HAP-1 (cell line): ENCODE results near the gene ZBTB46.

Experiments
- DNase-seq, 2 experiments: peaks; one replicate each; pipeline ENCODE4 v3.0.0-alpha.2; 2016 to 2020; ENCODE audit warnings: low spot score in 2 of 2
- H3K27me3 ChIP-seq: fragments of 250-450 bp; sonication (Bioruptor Pico); 2 replicates; pipeline ENCODE4 v1.5.1; 2020; ENCODE audit warnings: low read depth, mild to moderate bottlenecking, moderate library complexity
- H3K36me3 ChIP-seq: fragments of 250-450 bp; sonication (Bioruptor Pico); replicated peaks from 2 replicates; pipeline ENCODE4 v1.5.1; 2020; ENCODE audit warnings: mild to moderate bottlenecking
- H3K4me1 ChIP-seq: fragments of 250-450 bp; sonication (Bioruptor Pico); 2 replicates; pipeline ENCODE4 v1.5.1; 2020; ENCODE audit warnings: mild to moderate bottlenecking
- H3K4me3 ChIP-seq: fragments of 250-450 bp; sonication (Bioruptor Pico); 2 replicates; pipeline ENCODE4 v1.5.1; 2020; ENCODE audit warnings: mild to moderate bottlenecking, moderate library complexity
- H3K9me3 ChIP-seq: fragments of 250-450 bp; sonication (Bioruptor Pico); 2 replicates; pipeline ENCODE4 v1.5.1; 2020; ENCODE audit warnings: mild to moderate bottlenecking, moderate library complexity
- in situ Hi-C: fragments of 300-500 bp; cut with MboI; formaldehyde crosslinking; loops from 3 replicates; pipeline ENCODE4 v1.14.3; 2020; ENCODE audit warnings: low sequenced_read_pairs, inconsistent platforms, mixed read lengths

ZBTB46 gene

GRCh38 chr20:63863021-63863797 lies 32.1 kb upstream of the ZBTB46 start:
- Histone ChIP-seq H3K9me3 (no peaks in the 10 kb centered on the region), H3K4me1 (peaks cover 3% of the 10 kb centered on the region), H3K4me3 (peak overlapping the region; percentile 85), H3K36me3 (peaks cover 8% of the 10 kb centered on the region; the same call in 1 of the 2 replicates), H3K27me3 (no peaks in the 10 kb centered on the region)
- in situ Hi-C loops, result no loop called here
- DNase-seq, result no peak

- DNase-seq, result no peak
- H3K9me3 ChIP-seq, result no peaks in the 10 kb centered on the region
- H3K27me3 ChIP-seq, result no peaks in the 10 kb centered on the region
- no peak overlapping the region for H3K4me3 ChIP-seq
- in situ Hi-C loops, result no loop called here
- H3K4me1 ChIP-seq, result peaks cover 3% of the 10 kb centered on the region
- H3K36me3 ChIP-seq, result peaks cover 8% of the 10 kb centered on the region; the same call in 1 of the 2 replicates
Observed at GRCh38 chr20:63861981-63862901, 31.2 kb upstream of the ZBTB46 start.

- peaks cover 3% of the 10 kb centered on the region for H3K4me1 ChIP-seq
- no peak within 1 kb of the TSS for H3K4me3 ChIP-seq
- in situ Hi-C loops, result no loop called here
Observed at GRCh38 chr20:63861365-63861934, 30.4 kb upstream of the ZBTB46 start, which contains the start of gene ABHD16B. TSS of gene ABHD16B (plus strand) at chr20:63861498. CDS start at chr20:63861541, 43 bp downstream.

GRCh38 chr20:63860325-63861051 lies 29.4 kb upstream of the ZBTB46 start:
- H3K4me3 ChIP-seq, result no peak overlapping the region
- in situ Hi-C loops, result no loop called here

More at GRCh38 chr20:63861365-63861934, 30.4 kb upstream of the ZBTB46 start, which contains the start of gene ABHD16B:
- H3K36me3 ChIP-seq, result peaks cover 4% of the 10 kb centered on the region; the same call in 1 of the 2 replicates
- H3K27me3 ChIP-seq, result no peaks in the 10 kb centered on the region
- no peak for DNase-seq
- no peaks in the 10 kb centered on the region for H3K9me3 ChIP-seq

GRCh38 chr20:63859166-63859699 lies 28.2 kb upstream of the ZBTB46 start:
- no peak overlapping the region for H3K4me3 ChIP-seq
- in situ Hi-C loops, result no loop called here

More at GRCh38 chr20:63860325-63861051, 29.4 kb upstream of the ZBTB46 start:
- H3K4me1 ChIP-seq, result peaks cover 3% of the 10 kb centered on the region; the same call in 1 of the 2 replicates
- no peak for DNase-seq
- H3K36me3 ChIP-seq, result peaks cover 4% of the 10 kb centered on the region; the same call in 1 of the 2 replicates
- no peaks in the 10 kb centered on the region for H3K27me3 ChIP-seq
- H3K9me3 ChIP-seq, result no peaks in the 10 kb centered on the region

GRCh38 chr20:63858393-63859165 lies 27.5 kb upstream of the ZBTB46 start:
- Histone ChIP-seq H3K4me3 (no peak overlapping the region), H3K27me3 (no peaks in the 10 kb centered on the region), H3K36me3 (0 out of 2 replicates have a peak, but pooled peaks cover 4% of the 10 kb centered on the region), H3K9me3 (no peaks in the 10 kb centered on the region), H3K4me1 (no peaks in the 10 kb centered on the region)
- in situ Hi-C loops, result no loop called here
- DNase-seq, result no peak

More at GRCh38 chr20:63859166-63859699, 28.2 kb upstream of the ZBTB46 start:
- Histone ChIP-seq H3K4me1 (peaks cover 3% of the 10 kb centered on the region; the same call in 1 of the 2 replicates), H3K27me3 (no peaks in the 10 kb centered on the region), H3K9me3 (no peaks in the 10 kb centered on the region), H3K36me3 (0 out of 2 replicates have a peak, but pooled peaks cover 4% of the 10 kb centered on the region)
- DNase-seq, result no peak

- DNase-seq, result no peak
- no peaks in the 10 kb centered on the region for H3K4me1 ChIP-seq
- no peak overlapping the region for H3K4me3 ChIP-seq
- H3K36me3 ChIP-seq, result no peaks in the 10 kb centered on the region
- H3K27me3 ChIP-seq, result no peaks in the 10 kb centered on the region
- in situ Hi-C loops, result no loop called here
- H3K9me3 ChIP-seq, result no peaks in the 10 kb centered on the region
Observed at GRCh38 chr20:63857764-63858392, 26.8 kb upstream of the ZBTB46 start.

- Histone ChIP-seq H3K36me3 (no peaks in the 10 kb centered on the region), H3K4me1 (no peaks in the 10 kb centered on the region), H3K9me3 (no peaks in the 10 kb centered on the region), H3K4me3 (no peak overlapping the region), H3K27me3 (no peaks in the 10 kb centered on the region)
- no peak for DNase-seq
- in situ Hi-C loops, result no loop called here
Observed at GRCh38 chr20:63856098-63856511, 25.0 kb upstream of the ZBTB46 start.

GRCh38 chr20:63855363-63856097 lies 24.5 kb upstream of the ZBTB46 start:
- Histone ChIP-seq H3K36me3 (no peaks in the 10 kb centered on the region), H3K27me3 (no peaks in the 10 kb centered on the region), H3K9me3 (no peaks in the 10 kb centered on the region), H3K4me3 (no peak overlapping the region), H3K4me1 (no peaks in the 10 kb centered on the region)
- in situ Hi-C loops, result no loop called here
- DNase-seq, result no peak

GRCh38 chr20:63854766-63855362 lies 23.8 kb upstream of the ZBTB46 start:
- no peak for DNase-seq
- Histone ChIP-seq H3K4me3 (no peak overlapping the region), H3K27me3 (no peaks in the 10 kb centered on the region), H3K9me3 (no peaks in the 10 kb centered on the region), H3K4me1 (no peaks in the 10 kb centered on the region), H3K36me3 (no peaks in the 10 kb centered on the region)
- in situ Hi-C loops, result no loop called here

- H3K27me3 ChIP-seq, result no peaks in the 10 kb centered on the region
- H3K36me3 ChIP-seq, result no peaks in the 10 kb centered on the region
- no peak overlapping the region for H3K4me3 ChIP-seq
- H3K9me3 ChIP-seq, result no peaks in the 10 kb centered on the region
- DNase-seq, result no peak
- H3K4me1 ChIP-seq, result no peaks in the 10 kb centered on the region
- in situ Hi-C loops, result no loop called here
Observed at GRCh38 chr20:63854069-63854765, 23.2 kb upstream of the ZBTB46 start.
